Stromal cell of bone marrow (primary cell): ENCODE measurements around the gene CGN.

Source experiments
- DNase-seq: peaks from one replicate; pipeline ENCODE4 v3.0.0-alpha.2; 2012; ENCODE audit warnings: low read depth

The CGN gene

DNA sequence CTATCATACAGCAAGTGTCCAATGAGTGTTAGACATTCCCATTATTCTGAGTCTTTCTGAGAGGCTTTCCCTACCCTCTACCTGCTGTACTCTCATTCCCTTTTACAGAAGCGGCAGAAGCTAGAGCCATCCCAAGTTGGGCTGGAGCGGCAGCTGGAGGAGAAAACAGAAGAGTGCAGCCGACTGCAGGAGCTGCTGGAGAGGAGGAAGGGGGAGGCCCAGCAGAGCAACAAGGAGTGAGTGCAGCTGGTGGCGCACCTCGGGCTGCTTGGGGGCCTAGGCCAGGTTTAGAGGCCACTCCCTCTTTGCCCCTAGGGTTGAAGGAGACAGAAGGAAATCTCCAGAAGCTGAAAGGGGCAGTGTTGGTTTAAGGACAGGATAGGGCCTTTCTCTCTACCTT, 12.1 kb downstream of the CGN start:
- no peak for DNase-seq

DNA sequence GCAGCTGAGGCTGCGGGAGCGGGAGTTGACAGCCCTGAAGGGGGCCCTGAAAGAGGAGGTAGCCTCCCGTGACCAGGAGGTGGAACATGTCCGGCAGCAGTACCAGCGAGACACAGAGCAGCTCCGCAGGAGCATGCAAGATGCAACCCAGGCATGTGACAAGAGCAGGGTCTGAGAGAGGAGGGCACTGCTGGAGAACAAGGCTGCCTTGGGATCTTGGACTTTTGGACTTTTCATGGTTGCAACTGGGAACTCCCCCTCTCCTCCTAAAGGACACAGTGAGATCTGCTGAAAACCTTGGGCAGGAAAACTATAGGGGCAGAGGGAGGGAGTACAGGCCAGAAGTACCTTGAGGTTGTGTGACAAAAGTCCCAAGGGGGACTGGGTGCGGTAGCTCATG, 13.5 kb downstream of the CGN start:
- DNase-seq, result no peak

DNA sequence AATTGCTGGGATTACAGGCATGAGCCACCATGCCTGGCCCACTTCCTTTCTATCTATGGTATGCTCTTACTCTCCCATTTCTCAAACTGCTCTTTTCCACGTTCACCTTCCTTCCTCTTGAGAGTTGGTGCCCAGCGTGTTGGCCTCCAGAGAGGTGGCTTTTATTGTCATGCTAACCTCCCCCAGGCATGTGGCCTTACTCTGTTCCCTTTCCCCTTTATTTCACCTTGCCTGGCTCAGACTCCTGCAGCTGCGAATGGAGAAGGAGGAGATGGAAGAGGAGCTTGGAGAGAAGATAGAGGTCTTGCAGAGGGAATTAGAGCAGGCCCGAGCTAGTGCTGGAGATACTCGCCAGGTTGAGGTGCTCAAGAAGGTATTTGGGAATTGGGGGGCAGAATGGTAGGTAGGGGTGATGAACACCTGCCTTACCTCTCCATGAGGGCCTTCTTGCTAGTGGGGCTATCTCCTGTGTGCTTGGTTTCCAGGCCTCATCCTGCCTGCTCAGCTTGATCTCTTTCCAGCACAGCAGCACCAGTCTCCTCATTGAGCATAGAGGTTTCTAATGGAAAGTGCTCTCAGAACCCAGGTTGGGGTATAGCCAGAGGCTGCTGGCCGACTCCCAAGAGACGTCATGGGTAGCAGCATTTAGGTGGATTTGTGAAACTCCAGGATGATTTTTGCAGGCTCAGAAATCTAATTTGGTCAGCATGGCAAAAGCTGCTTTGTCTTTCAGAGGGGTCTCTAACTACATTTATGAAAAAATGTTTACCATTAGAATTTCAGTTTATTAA, 15.7 kb downstream of the CGN start:
- DNase-seq, result no peak

DNA sequence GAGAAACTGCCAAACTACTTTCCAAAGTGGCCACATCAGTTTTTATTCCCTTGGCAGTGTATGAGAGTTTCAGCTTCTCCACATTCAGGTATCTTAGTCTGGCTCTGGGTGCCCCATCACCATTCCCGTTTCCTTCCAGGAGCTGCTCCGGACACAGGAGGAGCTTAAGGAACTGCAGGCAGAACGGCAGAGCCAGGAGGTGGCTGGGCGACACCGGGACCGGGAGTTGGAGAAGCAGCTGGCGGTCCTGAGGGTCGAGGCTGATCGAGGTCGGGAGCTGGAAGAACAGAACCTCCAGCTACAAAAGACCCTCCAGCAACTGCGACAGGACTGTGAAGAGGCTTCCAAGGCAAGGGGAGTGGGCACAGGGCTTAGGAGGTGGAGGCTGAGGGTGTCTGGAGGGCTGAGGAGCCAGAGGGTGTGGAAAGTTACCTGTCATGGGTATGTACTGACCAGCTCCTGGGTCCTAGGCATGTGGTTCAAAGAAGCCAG, 18.1 kb downstream of the CGN start:
- DNase-seq, result no peak

DNA sequence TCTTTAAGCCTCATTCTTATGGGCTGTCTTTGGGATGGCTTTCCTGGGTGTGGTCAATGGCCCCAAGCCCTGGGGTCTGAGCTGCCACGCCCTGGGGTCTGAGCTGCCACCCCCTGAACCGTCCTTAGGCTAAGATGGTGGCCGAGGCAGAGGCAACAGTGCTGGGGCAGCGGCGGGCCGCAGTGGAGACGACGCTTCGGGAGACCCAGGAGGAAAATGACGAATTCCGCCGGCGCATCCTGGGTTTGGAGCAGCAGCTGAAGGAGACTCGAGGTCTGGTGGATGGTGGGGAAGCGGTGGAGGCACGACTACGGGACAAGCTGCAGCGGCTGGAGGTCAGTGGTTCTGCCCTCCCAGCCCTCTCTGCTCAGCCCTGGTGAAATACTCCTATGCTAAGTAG, 18.6 kb downstream of the CGN start:
- no peak for DNase-seq

DNA sequence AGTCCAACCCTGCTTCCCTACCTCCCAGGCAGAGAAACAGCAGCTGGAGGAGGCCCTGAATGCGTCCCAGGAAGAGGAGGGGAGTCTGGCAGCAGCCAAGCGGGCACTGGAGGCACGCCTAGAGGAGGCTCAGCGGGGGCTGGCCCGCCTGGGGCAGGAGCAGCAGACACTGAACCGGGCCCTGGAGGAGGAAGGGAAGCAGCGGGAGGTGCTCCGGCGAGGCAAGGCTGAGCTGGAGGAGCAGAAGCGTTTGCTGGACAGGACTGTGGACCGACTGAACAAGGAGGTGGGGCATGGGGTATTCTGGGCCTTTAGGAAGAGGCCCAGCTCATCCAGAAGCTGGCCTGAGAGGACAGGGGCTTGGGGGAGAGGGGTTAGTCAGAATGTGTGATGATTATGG, 19.3 kb downstream of the CGN start:
- DNase-seq, result no peak

DNA sequence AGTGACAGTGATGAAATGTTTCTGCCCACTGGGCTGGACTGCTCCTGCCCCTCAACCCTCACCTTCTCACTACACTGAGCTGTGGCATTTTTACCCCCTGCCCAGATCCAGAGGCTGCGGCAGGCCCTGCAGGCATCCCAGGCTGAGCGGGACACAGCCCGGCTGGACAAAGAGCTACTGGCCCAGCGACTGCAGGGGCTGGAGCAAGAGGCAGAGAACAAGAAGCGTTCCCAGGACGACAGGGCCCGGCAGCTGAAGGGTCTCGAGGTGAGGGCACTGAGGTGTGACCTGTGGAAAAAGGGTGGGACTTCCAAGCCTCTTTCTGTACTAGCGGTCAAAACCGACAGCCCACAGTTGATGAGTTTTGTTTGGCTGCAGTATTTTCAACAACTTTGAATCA, 22.7 kb downstream of the CGN start:
- no peak for DNase-seq

DNA sequence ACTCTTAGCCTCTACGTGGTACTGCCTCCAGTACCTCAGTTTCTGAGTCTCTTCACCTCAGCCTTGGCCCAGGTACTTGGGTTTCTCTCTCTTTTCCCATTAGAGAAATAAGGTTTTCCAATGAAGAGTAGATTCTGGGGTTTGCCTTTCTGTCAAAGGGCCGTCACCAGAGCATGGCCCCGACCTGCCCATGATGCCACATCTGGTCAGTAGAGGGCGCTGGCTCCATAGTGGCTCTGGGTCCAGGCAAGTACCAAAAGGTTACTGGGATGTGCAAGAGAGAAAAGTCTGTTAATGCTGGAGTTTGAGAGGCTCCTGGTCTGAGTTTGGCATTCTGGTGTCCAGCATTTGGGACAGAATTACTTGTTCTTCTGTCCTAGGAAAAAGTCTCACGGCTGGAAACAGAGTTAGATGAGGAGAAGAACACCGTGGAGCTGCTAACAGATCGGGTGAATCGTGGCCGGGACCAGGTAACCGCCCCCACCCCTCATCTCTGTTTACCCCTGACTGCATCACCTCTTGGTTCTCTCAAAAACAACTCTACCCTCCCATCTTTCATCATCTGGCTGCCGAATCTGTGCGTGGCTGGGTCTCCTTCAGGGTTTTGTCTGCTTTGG, 23.6 kb downstream of the CGN start:
- peak; percentile 46 for DNase-seq

DNA sequence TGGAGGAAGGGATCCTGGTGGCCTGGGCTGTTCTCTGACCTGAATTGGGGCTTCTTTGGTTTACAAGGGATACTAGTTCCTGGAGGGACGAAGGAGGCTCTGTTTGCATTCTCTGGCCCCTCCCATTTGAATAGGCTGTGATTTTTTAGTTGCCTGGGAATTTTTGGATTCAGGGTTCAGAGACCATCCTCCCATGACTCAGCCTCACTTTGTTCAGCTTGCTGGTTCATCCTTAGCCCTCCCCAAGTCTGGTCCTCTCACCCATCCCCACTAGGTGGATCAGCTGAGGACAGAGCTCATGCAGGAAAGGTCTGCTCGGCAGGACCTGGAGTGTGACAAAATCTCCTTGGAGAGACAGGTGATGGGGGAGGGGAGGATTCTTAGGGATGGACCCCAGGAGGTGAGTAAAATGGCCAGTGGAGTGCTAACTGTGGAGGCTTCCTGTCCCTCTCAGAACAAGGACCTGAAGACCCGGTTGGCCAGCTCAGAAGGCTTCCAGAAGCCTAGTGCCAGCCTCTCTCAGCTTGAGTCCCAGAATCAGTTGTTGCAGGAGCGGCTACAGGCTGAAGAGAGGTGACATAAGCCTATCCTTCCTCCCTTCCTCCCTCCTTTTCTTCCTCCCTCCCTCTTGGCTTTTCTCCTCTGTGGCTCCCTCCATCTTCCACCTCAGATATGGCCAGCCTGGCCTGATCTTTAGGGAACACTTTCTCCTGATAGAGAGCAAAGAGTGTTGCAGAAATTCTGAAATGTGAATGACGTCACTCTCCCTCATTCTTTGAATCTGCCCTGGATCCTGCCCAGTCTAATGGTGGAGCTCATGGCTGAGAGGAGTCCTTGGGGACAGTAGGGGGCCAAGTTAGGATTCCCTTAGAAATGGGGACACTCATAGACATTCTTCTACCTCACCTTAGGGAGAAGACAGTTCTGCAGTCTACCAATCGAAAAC, 24.4 kb downstream of the CGN start:
- no peak for DNase-seq

DNA sequence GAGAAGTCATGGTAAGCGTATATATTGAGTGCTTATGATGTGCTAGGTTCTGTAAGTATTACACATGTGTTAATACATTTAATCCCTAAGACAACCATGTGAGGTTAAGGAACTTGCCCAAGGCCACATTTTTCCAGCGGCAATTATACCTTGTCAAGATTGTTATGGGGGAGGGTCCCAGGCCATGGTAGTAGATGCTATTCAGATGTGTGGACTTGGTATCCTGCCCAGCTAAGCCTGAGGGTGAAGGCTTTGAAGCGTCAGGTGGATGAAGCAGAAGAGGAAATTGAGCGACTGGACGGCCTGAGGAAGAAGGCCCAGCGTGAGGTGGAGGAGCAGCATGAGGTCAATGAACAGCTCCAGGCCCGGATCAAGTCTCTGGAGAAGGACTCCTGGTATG, 25.3 kb downstream of the CGN start:
- DNase-seq, result no peak

DNA sequence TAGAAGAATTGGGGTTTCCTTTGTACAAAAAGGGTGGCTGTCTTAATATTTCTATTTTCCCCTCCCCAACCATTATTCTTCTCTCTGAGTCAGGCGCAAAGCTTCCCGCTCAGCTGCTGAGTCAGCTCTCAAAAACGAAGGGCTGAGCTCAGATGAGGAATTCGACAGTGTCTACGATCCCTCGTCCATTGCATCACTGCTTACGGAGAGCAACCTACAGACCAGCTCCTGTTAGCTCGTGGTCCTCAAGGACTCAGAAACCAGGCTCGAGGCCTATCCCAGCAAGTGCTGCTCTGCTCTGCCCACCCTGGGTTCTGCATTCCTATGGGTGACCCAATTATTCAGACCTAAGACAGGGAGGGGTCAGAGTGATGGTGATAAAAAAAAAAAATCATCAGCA, 25.9 kb downstream of the CGN start:
- DNase-seq, result peak; percentile 61

DNA sequence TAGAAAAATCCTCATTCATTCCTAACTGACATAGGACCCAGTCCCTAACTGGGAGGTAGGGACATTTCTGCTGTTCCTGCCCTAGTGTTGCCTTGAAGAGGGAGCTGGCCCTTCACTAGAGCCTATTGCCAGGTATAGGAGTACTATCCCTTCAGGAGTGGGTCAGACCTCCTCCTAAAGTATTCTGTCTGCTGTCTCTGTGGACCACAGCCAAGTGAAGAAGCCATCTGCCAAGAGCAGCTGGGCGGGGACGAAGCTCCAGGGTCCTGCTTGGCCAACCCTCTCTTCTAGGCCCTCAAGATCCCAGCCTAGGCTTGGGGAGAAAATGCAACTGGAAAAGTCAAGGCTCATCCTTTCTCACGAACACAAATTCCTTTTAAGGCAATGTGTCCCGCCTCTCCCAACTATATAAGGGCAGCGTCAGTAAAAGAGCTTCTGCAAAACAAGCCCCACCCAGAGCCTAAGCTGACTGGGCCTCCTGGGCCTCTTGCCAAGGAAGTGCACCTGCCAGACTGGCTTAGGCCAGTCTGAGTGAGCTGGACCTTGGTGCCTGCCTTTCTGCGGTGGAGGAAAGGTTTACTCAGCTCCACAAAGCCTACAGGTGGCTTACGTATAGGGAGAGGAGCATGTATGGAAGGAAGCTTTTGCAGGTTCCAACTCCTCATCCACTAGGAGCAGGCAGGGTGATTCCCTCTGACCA, 28.3 kb downstream of the CGN start:
- DNase-seq, result peak; percentile 78

DNA sequence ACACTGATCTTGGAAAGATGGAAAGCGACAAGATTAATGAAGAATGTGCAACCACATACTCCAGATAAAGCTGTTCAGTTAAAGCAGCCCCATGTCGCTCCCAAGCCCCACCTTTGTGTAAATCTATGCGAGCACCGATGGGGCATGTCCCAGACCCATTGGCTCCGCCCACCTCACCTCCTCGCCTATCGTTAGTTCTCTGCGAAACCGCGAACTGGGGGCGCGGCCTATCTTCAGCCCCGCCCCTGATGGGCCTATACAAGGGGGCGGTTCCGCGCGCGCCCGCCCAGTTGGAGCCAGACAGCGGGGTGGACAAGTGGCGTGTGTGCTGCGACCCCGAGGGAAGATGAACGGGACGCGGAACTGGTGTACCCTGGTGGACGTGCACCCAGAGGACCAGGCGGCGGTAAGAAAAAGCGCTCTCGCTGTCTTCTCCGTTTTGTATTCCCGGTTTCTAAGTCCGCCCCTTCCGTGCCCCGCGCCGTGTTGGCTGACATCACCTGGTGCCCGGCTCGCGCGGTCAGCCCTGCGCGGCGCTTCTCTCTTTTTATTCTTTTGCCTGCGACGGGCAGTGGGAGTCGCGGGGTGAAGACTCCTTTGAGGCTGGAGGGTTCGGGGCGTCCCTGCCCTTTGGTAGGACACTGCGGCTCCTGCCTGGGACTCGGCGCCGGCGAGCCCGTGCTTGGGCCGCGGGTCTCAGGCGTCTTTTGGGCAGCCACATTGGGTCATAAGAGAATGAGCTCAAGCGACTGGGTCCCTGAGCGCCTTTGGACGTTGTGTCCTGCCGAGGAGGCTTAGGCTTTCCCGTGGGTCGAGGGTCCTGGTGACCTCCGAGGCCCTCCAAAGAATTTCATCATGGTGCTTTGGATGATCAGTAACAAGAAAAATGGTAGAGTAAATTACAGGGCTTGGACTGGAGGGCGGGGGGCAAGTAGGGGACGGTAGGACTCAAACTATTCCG, 29.1 kb downstream of the CGN start, which contains the start of gene TUFT1:
TSS of gene TUFT1 (plus strand) at position 289 of the 961 bp plus-strand sequence. CDS start at position 347, 58 bp downstream.
- DNase-seq, result peak; percentile 68

DNA sequence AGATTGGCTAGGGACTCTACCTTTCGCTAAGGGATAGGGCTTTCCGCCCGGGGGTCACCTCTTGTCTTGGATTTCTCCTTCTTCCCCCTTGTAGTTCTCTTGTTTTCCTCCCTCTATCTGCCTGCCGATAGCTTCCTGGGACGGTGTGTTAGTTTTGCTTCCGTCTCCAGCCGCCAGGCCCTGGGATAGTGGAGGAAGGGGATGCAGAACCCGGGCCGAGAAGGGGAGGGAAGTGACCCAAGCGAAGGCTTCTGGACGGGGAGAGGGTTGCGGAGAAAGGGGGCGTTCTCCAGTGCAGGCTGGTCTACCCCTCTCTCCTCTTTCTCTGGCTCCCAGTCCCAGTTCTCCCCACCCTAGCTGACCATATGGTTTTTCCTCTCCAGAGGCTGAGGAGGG, 29.8 kb downstream of the CGN start:
- no peak for DNase-seq

DNA sequence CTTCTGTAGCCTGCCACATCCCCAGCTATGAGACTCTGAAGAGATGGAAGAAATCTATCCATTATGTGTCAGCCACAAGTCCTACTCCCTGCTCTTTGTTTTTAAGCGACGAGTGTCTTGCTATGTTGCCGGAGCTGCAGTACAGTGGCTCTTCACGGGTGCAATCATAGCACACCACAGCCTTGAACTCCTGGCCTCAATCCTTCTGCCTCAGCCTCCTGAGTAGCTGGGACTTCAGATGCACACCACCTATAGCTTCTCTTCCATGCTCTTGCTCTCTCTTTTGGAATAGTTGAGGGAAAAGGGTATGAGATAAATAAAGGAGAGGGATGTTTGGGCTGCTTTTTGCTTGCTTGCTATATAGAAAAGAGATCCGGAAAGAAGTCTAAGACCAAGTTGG, 30.6 kb downstream of the CGN start:
- no peak for DNase-seq

DNA sequence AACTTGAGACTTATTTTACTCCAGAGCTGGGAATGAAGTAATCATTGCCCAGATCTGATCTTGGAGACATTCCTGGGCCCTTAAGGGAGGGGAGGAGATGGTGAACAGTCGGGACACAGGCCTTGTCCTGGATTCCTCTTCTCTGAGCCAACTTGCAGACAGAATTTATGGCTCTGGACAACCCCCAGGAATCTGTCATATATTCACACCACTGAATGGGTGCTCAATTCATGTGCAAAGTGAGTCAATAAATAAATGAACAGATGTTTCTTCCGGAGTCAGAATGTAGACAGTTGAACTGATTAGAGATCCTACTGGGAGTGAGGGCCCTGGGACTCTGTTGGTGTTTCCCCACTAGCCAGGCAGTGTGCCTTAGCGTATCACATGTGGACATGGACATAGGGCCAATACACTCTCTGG, 31.5 kb downstream of the CGN start:
- DNase-seq, result peak; percentile 65

DNA sequence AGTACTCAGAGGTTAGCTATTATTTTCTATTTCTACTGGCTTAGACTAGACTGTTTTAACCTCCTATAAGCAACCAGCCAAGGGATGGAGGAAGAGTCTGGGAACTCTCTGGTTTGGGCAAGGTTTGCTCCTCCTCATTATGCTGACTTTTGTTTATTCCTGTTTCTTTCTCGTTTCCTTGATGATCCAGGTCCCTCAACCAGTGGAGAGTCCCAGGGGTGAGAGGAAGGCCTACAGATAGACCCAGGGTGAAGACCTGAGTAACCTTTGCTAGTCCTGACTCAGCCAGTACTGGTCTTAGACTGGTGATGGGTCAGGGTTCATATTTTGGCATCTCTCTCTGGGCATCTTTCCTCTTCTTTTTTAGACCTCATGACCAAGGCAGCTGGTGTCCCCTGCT, 34.4 kb downstream of the CGN start:
- no peak for DNase-seq

DNA sequence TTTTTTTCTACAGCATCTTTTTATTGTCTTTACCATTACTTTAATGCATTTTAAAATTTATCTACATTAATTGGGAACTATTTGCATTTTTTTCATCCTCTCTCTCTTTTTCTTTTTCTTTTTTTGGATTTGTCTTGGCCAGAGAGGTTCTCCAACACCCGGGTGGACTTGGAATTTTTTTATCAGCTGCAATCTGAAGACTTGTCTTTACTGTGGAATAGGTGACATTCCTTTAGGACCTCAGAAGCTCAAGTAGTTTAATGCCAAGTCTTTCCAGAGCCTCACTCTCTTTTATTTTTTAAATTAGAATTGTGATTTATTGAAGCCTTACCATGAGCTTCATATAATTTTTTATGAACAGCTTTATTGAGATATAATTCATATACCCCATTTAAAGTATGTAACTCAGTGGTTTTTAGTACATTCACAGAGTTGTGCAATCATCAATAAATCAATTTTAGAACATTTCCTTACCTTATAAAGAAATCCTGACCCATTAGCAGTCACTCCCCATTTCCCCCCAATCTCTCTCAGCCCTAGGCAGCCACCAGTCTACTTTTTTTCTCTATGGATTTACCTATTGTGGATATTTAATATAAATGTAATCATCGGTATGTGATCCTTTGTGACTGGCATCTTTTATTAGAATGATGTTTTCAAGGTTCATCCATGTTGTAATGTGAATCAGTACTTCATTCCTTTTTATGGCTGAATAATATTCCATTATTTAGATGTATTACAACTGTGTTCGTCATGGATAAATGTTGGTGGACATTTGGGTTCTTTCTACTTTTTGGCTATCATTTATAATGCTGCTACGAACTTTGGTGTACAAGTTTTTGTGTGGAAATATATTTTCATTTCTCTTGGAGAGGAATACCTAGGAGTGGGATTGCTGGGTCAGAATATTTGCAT, 35.1 kb downstream of the CGN start:
- no peak for DNase-seq

DNA sequence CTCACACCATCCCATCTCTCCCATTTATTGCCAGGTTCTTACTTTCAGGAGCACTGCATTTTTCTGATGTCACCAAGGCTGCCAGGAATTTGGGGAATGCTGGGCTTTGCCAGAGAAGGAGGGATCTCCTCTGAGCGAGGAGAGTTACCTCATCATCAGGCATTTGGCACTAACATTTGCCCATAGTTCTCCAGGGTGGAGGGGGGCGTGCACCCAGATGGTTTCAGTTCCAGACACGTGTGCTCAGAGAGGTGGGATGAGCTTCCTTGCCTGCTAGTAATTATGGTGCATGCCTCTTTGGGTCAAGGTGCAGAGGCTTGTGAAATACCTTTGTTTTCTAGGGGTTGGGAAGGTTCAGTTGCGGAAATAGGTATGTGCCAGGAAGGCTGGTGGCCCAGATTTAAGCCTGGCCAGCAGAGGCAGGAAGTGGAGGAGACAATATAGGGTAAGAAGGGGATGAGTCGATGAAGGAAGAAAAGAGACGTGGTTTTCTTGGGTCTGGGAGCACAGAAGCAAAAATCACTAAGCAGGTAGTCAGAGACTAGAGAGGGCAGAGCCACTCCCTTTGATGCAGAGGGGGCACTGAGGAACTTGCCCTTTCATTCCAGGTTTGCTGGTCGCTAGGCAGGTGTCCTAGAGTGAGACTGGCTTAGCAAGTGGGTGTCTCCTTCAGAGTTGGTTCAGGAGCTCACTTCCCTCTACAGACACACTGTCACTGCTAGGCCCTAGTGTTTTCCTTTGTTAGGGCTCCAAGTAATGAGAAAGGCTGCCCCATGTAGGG, 36.1 kb downstream of the CGN start:
- DNase-seq, result peak; percentile 53
